Ureter (tissue), 1 donor: ENCODE results near the gene TOB1. TPM values are rescaled to one million over a fixed set of nuclear protein-coding genes. Genes with fewer than 3 reads are reported as not detected.
"Not testable (repeated sequence)": the region's sequence is repeated elsewhere in the genome, so short reads cannot be mapped to it uniquely, and the experiment has no call there.

Experiments
- DNase-seq: peaks from one replicate; pipeline ENCODE4 v3.0.0-alpha.2; 2020; ENCODE audit warnings: low spot score
- total RNA-seq: library from RNA; stranded (reverse); gene quantifications from one replicate; pipeline ENCODE4 v1.2.4, GENCODE V29; 2023
- donor health status: DM: yes; HTN: yes; CAD: no.

The TOB1 gene
- total RNA-seq, 1 donor from 2014 or later = 195 TPM

DNA sequence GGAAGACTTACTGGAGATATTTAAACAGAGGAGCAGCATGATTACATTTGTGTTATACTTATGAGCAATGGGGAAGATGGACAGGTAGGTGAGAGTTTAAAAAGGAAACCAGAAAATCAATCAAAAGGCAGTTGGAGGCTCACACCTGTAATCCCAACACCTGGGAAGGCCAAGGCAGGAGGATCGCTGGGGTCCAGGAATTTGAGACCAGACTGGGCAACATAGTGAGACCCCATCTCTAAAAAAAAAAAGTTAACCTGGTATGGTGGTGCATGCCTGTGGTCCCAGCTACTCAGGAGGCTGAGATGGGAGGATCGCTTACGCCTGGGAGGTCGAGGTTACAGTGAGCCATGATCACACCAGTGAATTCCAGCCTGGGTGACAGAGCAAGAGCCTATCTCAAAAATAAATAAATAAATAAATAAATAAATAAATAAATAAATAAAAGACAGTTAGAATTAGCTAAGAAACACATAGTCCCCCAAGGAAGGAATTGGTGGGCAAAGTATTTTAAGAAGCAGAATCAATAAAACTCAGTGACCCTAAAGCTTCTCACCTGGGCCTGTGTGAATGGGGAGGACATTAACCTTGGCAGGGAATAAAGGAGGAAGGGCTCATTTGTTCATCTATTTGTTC is 32.3 kb upstream of the TOB1 start:
- no peak for DNase-seq

DNA sequence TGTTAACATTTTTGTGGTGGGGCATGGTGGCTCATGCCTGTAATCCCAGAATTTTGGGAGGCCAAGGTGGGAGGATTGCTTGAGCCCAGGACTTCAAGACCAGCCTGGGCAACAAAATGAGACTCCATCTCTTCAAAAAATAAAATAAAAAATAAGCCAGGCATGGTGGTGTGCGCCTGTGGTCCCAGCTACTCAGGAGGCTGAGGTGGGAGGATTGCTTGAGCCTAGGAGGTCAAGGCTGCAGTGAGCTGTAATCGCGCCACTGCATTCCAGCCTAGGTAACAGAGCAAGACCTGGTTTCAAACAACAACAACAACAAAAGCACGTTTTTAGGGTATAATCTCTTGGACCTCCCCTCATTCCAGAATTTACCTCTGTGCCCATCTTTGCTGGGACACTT is 28.4 kb upstream of the TOB1 start:
- DNase-seq = not testable (repeated sequence)

DNA sequence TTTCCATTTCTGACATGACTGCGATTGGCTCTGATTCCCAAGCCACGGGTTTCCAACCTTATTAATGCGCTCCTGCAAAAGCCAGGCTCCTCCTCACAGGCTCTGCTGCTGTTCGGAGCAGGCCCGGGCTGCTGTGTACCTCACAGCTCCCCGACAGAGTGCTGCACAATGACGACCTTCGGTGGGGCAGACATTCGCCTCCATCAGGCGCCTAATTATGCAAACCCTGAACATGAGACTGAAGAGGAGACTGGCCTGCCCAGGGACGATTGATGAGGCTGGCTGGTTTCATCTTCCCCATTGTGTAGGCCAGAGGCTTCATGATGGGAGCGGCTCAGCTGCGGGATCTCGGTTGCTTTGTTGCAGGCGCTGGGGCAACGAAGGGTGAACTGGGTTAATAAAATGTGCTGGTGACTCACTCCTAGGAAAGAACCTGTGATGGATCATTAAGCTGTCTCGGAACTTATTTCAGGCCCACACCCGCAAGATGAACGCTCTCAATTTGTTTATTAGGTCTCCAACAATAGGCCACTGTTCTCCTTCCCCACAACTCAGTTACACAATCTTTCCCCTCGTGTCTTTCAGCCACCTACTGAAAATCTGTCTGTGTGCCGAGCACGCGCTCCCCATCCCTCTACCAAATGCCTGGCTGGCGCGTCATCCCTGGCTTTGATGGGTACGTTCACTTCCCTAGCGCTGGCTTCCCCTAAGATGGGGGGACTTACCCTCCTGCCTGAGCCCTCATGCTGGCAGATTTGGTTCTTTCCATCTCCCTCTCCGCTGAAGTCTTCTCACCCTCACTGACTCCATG is 27.2 kb upstream of the TOB1 start:
- no peak for DNase-seq

DNA sequence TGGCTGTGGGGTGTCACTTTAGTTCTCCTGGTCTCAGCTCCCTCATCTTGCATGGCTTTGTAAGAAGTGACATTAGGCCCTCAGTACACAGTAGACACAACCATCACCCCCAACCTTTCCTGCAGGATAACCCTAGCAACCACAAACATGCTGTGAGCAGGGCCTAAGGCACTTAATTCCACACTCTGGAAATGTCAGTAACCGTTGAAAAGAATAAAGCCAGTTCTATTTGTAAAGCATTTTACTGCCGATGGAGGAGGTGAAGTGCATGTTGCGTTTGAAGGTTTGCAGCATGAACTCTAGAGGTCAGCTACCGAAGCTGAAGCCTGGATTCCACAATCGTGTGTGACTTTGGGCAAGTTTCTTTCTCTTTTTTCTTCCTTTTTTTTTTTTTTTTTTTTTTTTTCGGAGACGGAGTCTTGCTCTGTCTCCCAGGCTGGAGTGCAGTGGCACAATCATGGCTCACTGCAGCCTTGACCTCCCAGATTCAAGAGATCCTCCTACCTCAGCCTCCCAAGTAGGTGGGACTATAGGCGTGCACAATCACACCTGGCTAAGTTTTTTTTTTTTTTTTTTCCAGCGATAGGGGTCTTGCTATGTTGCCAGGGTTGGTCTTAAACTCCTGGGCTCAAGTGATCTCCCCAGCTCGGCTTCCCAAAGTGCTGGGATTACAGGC is 26.1 kb upstream of the TOB1 start:
- no peak for DNase-seq

DNA sequence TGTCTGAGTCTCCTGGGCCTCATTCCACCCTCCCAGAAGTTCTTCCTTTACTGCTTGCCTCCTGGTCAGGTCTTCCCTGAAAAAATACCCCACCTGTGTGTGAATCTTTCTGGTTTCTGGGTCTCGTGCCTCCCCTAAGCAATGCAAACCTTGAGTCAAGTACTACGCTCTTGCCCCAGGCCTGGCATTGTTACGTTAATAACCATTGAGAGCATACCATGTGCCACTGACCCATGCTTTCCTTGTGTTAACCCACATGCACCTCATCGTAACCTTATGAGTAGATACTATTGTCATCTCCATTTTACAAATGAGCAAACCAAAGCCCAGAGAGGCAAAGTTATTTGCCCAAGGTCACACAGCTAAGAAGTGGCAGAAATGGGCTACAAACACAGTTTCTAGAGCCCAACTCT is 25.4 kb upstream of the TOB1 start:
- DNase-seq = no peak

DNA sequence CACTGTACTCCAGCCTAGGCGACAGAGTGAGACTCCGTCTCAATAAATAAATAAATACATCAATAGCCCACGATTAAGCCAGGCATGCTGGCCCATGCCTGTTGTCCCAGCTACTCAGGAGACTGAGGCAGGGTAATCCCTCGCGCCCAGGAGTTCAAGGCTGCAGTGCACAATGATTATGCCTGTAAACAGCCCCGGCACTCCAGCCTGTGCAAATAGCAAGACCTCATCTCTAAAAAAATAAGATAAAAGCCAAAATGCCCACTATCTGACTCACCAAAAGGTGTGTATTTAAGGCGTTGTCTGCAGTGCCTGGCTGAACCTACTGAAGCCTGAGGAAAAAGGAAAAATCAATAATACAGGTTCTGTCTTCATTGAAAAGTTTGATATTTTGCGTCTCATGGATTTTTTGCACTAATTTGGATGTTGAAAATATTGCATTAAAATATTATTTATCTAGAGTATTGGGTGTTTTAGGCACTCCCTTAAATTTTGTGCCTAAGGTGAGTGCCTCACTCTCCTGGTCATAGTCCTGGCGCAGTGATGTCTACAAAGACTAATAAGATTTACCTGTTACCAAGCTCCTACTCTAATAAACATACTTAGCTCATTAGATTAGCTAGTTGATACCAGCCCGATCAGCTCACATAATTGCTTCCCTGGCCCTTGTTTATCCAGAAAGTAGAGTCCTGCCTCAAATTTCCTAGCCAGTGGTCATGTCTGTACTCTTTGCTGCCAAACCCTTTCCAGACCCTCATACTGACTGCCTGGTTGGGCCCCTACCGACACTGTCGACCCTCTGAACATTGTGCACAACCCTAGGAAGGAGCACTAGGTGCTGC is 24.7 kb upstream of the TOB1 start:
- DNase-seq = no peak

DNA sequence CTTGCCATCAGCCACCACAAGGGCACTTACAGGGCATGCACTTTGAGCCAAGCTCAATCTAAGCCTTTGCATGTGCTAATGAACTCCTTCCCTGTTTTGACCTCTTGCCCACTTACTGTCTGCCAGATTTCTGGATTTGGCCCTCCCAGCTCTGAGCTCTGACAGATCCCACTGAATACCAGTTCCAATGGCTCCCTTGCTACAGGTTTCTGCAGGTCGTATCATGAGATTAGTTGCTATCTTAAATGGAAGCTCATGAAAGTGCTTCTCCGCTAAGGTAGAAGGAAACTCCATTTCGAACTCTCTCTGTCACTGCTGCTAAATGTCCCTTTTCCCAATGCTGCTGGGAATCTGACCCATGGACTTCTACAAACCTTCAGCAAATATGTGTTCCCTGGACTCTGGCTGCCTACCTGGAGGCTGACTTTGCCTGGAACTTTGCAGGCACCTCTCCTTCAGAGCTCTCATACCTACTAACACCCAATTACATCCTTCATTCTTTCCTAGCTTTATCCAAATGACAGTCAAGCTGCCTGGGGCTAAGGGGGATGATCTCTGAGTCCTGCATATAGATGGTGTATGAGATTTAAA is 23.5 kb upstream of the TOB1 start:
- no peak for DNase-seq

DNA sequence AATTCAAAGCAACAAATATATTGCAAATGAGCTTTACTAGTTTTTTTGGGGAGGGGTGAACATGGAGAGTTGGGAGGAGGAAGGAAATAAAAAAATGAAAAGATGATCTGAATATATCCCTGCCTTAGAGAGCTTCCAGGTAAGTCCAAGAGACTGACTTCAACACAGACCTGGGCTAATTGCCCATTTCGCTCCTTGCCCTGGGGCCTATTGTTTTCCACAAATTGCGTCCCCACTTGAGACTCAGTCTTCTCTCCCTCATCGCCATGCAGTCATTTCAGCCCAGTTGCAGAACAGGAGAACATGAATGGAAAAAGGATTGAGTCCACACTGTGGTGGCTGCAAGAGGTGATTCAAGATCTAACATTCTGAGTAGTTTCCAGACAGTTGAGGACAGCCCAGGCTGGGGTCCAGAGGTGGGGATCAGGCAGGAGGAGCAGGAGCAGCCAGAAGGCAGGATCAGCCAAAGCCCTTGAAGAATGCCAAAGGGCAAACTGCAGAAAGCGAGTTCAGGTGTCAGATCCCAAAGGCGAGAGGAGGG is 21.6 kb upstream of the TOB1 start:
- DNase-seq = no peak

DNA sequence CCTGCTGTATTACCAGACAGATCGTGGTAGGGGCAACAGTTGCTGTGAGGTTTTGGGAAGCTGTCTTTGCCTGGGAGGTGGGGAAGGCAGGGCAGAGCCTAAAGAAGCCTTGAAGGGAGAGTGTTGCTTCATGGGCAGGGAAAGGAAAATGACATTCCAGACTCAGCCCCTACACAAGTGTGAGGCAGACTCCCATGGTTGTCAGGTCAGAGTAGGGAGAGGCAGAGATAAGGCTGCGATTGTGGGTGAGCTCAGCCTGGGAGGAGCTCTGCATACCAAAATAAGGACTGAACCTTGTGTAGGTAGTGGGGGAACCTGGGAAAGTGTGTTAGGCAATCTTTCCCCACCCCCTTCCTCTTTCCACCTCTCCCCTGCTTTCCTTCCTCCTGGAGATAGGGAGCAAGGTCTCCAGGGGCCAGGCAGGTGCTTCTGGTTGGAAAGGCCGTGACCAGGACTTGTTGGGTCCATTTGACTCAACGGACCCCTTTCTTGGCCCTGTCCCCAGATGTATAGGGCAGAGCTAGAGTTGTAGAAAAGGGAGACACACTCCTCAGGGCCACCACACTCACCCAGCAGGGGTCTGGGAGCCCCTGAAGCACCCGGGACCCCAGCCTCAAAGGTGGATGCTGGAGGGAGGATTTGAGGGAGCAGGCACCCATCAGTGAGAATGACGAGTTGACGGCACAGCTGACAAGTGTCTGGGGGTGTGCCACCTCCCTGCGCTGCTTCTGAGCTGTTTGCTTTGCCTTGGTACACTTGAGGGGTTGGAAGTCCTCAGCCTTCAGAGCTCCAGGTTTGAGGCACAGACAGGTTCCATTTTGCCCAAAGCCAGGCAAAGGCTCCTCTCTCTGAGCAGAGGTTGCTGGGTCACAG is 18.5 kb upstream of the TOB1 start:
- no peak for DNase-seq

DNA sequence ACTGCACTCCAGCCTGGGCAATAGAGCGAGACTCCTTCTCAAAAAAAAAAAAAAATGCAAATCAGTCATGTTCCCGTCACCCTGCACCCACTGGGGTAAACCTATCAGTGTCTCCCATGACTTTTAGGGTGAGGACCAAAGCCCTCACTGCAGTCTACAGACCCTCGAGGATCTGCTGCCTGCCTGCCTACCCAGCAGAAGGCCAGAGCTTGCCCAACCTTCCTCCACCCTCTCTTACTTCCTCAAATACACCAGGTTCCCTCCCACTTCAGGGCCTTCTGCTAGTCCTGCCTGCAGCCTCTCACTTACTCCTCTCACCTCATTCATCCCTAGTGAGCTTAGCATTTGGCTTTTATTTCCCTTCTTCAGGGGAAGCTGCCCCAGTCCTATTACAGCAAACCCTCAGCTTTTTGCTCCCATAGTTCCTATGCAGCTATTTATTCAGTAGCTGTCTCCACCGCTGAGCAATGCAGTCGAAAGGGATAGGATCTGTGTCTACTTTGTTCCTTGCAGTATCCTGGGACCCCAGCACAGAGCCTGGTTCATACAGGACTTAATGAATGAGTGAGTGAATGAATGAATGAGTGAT is 17.8 kb upstream of the TOB1 start:
- no peak for DNase-seq

DNA sequence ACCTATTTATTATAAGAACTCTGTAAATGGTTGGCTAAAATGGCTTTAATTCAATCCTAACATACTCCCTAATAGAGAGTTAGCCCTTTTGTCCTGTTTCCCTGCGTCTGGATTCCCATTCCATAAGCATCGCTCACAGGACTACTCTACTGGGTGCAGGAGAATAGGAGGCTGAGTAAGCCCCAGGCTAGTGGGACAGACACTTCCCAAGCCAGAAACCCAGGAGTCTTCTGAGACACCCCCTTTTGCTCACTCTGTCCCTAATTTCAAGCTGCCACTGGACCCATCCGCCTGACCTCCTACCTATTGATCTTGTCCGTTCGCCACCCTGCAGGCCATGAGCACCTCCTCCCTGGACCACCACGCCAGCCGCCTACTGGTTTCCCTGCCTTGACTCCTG is 16.7 kb upstream of the TOB1 start:
- DNase-seq = no peak

DNA sequence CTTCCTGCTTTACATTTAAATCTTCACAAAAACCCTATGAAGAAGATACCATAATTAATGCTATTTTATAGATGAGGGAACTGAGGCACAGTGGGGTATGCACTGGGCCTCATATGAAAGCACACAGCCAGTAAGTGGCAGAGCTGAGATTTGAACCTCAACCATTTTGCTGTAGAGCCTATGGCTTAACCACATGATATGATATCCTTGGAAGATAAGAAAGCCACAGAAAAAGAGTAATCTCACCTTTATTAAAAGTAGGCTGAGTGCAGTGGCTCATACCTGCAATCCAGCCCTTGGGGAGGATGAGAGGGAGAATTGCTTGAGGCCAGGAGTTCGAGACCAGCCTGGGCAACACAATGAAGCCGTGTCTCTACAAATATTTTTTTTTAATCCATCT is 15.0 kb upstream of the TOB1 start:
- no peak for DNase-seq

DNA sequence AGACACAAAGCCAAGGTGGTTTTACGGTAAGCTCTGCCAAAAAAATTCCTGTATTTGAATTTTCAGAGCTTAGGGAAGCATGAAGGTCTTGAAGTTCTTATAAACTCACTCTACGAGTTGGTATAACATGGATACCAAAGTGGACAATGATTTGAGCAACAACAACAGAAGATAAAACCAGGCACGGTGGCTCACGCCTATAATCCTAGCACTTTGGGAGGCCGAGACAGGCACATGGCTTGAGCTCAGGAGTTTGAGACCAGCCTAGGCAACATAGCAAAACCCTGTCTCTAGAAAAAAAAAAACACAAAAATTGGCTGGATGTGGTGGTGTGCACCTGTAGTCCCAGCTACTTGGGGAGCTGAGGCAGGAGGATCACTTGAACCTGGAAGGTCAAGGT is 12.9 kb upstream of the TOB1 start:
- no peak for DNase-seq

DNA sequence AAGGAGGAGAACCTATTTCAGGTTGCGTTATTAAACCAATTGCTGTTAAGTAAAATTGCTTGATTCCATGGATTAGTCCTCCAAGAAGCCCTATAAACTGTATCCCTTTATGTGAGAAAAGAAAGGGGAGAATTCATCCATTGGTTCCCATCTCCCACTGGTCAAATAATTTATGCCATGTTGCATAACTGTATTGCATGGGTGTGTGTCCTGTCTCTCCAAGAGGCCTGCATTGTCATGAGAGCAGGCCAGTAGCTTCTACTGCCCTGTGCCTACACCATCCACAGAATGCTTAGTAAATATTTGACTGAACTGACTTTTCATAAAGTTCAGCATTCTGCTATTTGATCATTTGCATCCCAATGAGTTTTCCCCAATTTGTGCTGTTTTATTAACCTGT is 11.7 kb upstream of the TOB1 start:
- no peak for DNase-seq

DNA sequence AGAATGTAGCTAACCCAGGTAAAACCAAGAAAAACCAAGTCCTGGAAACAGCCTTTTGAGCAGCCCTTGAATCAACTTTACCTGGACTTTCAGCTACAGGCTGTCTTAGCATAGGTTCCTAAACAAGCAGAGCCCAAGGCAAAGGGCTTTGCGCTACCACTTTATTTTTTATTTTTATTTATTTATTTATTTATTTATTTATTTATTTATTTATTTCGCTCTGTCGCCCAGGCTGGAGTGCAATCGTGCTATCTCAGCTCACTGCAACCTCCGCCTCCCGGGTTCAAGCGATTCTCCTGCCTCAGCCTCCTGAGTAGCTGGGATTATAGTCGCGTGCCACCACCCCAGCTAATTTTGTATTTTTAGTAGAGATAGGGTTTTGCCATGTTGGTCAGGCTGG is 10.9 kb upstream of the TOB1 start:
- not testable (repeated sequence) for DNase-seq

DNA sequence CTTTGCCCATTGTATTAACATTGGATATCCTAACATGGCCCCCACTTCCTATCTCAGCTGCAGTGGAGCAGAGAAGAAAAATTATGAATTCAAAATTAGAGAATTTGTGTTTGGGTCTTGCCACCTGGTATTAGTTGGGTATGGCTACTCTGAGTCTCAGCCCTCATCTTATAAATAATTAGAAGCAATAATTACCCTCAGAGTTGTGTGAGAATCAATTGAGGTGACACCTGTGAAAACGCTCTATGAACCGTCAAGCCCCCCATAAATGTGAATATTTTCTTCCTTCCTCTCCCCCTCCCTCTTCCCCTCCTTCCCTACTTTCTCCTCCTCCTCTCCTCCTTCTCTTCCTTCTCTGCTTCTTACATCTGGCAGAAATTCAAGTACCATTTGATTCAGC is 8.9 kb upstream of the TOB1 start:
- no peak for DNase-seq

DNA sequence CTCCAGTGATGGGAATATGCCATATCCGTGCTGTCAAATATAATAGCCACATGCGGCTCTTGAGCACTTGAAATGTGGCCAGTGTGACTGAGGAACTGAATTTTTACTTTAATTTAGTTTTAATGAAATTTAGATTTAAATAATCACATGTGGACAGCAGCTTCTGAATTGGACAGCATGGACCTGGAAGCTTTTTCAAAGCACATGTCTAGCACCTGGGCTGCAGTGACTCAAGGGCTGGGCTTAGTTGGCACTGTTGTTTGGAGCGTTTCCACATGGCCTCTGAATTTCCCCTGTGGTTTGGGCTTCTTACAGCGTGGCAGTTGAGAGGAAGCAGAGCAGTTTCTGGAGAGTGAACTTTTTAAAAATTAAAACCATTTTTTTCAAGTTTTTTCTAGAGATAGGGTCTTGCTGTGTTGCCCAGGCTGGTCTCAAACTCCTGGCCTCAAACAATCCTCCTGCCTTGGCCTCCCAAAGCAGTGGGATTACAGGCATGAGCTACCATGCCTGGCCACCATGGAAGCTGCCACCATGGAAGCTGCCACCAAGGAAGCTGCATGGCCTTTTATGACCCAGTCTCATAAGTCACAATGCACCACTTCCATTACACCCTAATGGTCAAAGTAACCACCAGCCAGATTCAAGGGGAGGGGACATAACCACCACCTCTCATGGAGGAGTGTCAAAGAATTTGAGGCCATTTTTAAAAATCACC is 6.7 kb upstream of the TOB1 start:
- no peak for DNase-seq

DNA sequence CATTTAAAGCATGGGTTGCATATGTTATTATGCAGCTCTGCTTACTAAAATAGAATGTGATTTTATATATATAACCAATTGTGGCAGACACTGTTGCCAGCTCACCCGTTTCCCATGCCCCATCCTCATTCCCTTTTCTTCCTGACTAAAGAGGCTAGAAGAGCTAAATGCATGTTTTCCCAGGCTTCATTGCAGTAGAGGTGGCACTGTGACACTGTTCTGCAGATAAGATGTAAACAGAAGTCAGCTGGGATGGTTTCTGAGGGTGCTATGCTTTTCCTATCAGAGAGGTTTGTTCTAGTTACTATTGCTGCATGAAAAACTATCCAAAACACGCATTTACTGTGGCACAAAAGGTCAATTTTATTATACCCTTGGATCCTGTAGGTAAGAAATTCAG is 5.7 kb upstream of the TOB1 start:
- DNase-seq = no peak

DNA sequence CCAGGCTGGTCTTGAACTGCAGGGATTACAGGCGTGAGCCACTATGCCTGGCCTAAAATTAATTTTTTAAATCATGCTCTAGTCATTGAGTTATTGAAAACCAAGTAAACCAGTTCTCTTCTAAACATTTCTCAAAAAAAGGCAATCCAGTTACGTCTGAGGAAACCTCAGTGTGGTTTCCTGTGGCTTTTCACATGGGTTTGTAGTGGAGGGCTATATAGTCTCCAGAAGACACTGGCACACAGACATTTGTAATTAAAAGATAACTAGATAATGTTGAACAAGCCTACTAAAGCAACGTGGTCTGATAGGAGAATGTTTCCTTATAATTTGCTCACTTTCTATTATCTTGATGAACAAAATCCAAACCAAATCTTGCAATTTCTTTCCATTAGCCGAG is 5.2 kb upstream of the TOB1 start:
- no peak for DNase-seq
